Embryonic facial prominence (tissue), 1 donor: ENCODE measurements around the gene DDAH1.
"Not testable (repeated sequence)": the region's sequence is repeated elsewhere in the genome, so short reads cannot be mapped to it uniquely, and the experiment has no call there.

Experiments used
- DNase-seq: peaks from one replicate; pipeline ENCODE4 v3.0.0-alpha.2; 2016; ENCODE audit errors: extremely low spot score

Gene DDAH1

DNA sequence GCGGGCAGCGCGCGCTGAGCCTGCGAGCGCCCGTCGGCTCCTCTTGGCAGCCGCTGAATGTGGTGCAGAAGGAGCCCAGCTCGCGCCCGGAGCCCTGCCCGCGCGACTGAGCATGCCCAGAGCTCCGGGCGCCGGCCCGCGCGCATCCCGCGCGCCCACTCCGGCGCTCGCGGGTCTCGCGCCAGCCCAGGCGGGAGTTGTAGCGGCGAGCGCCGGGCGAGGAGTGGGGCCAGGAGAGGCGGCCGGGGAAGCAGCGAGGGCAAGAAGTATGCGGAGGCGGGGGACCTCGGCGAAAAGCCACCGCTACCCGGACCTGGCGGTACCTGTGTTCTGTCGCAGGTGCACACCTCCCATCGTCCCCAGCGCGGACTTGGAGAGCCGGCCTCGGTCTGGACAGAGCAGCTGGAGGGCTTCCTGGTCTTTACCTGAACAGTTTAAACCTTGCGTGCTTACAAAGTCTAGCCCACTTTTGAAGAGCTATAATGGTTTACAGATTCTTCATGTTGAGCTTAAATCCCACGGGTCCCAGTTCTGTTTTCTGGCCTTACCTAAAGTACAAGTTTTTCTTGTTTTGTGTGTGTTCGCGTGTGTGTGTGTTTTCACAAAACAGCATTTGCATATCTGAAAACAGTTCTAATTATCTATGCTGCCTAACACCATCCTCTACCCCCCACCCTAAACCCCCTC lies at the start of gene DDAH1:
TSS of gene DDAH1 (minus strand) at position 61 of the 687 bp plus-strand sequence. CDS start 114 bp downstream, outside the sequence.
- DNase-seq = no peak

GRCh38 chr1:85513998-85514397 lies 49.0 kb upstream of the DDAH1 start:
- not testable (repeated sequence) for DNase-seq

DNA sequence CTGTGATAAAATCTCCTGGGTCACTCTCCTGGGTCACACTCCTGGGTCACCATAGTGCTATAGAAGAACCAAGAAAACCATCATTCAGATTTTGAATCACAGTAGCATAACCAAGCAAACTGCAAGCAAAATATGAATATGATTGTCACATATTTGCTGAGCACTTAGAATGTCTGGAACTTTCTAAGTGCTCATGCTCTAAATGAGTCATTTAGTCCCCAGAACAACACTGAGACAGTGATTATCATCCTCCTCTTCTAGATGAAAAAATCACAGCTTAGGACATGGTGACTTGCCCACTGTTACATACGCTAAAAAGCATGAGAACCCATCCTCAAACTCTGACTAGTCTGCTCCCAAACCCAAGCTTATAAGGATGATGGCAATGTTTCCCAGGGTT lies 39.5 kb upstream of the DDAH1 start:
- DNase-seq = no peak

DNA sequence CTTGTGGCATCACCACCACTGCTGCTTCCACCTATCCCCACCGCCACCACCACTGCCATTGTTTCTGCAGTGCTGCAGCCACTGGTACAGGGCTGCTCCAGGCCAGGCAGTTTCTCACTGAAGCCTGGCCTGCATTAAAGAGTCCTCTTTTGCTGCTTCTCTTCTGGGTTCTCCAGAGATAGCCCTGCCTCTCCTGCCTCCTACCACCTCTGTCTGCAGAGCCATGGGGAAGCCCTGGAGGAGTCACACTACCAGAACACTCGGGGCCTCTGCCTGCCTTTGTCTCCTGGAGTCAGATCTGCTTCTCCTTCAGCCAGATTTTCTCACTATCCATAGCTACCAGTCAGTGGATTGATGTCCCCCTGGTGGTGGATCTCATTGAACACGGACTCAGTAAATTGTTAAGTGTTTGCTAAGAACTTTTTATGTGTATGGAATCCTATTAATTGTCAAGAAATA lies 37.7 kb upstream of the DDAH1 start:
- no peak for DNase-seq

DNA sequence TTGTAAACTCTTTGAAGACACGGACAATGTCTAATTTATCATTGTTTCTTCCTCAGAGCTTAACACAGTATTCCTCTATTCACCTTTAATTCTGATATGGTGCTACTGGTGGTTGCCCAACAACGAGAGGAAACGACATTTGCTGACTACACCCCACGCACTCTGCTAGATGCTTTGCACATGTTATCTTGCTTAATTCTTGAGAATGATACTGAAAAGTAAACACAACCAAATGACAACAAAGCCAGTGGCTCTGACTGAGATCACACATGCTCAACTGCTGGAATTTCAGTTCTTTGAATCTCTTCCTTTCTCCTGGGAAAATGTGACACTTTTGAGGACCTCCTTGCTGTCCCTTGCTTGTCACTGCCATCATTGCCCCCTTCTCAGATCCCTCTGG lies 37.2 kb upstream of the DDAH1 start:
- DNase-seq = no peak

GRCh38 chr1:85501355-85501898 lies 36.5 kb upstream of the DDAH1 start:
- DNase-seq = no peak

GRCh38 chr1:85496941-85497582 lies 32.1 kb upstream of the DDAH1 start:
- no peak for DNase-seq

GRCh38 chr1:85495556-85495955 lies 30.6 kb upstream of the DDAH1 start:
- DNase-seq = peak; percentile 14

- DNase-seq = no peak
Measured at GRCh38 chr1:85494904-85495266, 29.9 kb upstream of the DDAH1 start.

DNA sequence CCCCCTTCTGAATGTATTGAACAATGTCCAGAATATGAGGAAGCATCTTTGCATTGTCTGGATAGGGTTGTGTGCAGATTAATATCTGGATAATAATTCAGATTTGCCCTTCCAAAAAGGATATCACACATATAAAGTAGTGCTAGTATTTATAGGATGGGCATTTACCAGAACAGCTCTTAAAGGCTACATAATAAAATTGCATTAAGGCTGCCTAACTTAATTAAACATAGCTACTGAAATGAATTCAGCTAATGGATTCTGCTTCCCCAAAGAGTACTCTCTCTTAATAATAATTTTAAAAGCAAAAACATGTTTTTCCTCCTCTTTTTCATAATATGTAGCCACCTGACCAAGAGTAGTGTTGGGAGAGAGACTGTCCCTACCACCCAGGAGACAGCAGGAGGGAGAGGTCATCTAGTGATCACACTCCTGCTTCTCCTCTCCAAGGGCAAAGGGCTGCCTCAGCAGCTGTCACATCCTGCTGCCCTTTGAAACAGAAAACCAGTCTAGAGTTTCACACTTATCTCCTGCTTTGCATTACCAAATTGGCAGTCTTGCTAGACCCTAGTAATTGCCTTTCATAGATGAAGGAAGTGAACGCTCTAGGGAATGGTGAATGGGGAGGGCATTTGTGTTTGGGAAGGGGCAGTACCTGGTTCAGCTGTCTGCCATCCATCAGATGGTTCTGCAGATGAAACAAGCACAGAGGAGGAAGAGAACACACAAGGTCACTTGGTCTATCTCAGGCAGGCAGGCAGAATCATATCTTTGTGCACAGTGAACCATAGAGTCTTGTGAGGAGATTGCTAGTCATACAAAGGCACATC lies 29.3 kb upstream of the DDAH1 start:
- no peak for DNase-seq

DNA sequence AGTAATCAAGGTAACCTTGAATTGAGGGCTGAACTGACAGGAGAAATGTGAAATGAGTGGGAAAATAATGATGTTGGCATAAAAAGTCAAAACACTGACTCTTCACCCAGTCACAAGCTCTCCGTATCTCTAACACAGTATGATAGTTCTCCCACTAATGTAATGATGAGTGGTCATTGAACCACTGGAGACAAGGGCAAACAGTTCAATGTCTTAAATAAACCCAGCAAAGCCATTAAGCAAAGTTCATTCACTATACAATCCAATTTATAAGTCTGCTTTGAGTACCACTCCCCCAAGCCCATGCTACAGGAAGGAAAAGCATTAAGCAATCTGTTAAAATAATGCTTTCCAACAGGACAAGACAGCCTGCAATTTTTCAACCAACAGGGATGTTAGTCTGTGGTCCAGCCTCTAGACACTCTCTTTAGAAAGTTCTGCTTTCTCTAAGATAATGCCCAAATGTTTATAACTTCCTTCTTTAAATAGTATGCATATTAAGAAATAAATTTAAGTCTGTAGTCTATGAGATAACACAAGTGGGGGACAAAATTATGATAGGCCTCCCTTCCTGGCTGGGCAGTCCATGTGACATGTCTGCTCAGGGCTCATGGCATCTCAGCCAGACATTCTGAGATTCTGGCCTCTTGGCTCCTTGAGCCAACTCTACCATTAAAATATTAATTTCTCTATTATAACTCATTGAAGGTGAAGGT lies 25.5 kb upstream of the DDAH1 start:
- no peak for DNase-seq

DNA sequence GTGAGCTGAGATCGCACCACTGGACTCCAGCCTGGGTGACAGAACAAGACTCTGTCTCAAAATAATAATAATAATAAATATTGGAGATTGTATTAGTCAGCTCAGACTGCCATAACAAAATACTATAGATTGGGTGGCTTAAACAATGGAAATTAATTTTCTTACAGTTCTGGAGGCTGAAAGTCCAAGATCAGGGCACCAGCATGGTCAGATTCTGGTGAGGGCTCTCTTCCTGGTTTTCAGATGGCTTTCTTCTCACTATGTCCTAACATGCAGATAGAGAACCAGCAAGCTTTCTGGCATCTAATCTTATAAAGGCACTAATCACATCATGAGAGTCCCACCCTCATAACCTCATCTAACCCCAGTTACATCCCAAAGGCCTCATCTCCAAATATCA lies 23.2 kb upstream of the DDAH1 start:
- DNase-seq = no peak

GRCh38 chr1:85485516-85485915 lies 20.6 kb upstream of the DDAH1 start:
- no peak for DNase-seq

- no peak for DNase-seq
Measured at GRCh38 chr1:85484716-85485115, 19.8 kb upstream of the DDAH1 start.

- DNase-seq = no peak
Measured at GRCh38 chr1:85484264-85484663, 19.3 kb upstream of the DDAH1 start.

GRCh38 chr1:85481688-85482087 lies 16.7 kb upstream of the DDAH1 start:
- no peak for DNase-seq

GRCh38 chr1:85480566-85480965 lies 15.6 kb upstream of the DDAH1 start:
- no peak for DNase-seq

- DNase-seq = no peak
Measured at GRCh38 chr1:85479491-85479890, 14.5 kb upstream of the DDAH1 start.

DNA sequence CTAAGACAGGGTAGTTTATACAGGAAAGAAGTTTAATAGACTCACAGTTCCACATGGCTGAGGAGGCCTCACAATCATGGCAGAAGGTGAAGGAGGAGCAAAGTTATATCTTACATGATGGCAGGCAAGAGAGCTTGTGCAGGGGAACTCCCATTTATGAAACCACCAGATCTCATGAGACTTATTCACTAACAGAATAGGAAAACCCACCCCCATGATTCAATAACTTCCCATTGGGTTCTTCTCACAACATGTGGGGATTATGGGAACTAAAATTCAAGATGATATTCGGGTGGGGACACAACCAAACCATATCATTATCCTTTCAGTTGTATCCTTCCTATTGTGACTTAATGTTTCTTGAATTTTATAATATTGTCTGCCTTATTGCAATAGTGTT lies 13.4 kb upstream of the DDAH1 start:
- DNase-seq = no peak

DNA sequence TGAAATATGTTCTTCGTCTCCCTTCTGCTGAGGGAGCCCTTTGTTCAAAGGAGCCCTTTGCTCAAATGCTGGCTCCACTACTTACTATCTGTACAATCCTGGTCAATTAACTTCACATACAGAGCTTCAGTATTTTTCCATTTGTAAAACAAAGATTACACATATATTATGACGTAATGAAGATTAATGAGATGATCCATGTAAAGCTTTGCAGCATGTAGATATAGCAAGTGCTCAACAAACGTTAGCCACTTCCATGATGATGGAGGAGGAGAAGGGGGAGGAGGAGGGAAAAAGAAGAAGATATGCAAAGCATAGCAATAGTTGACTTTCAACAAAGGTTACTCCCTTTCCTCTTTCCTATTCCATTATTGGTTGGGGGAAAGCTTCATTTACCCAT lies 10.1 kb upstream of the DDAH1 start:
- no peak for DNase-seq

DNA sequence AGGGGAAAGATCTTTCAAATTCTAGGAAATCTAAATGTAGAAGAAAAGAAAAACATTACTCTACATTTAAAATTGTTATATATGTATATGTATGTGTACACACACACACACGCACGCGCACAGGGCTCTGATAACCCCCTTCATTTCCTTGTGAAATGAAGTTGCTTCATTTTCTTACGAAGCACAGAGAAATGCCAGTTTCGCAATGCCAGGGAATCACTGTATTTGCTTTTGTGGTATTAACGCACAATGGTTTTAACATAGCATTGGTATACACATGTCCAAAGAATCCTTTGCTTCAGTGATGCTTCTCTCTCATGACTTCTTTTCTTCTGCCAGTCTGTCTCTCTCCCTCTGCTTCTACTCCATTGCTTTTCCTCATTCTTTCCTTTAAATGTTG lies 8.4 kb upstream of the DDAH1 start:
- no peak for DNase-seq

DNA sequence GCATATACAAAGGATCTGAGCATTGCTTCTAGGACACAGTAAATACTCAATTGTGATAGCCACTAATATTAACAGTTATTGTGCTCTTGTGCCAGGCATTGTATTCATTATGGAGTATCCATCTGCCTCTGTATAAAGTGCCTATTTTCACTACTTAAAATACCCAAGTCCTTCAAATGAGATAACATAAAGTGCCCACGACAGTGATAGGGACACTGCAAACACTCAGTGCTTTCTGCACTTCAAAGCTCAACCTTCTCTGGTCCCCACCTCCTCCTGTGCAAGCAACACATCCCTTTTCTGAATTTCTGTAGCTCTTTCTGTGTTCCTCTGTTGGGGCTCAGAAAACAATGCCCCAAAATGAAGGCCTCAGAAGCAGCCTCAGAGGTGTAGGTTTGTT lies 6.6 kb upstream of the DDAH1 start:
- no peak for DNase-seq
